ENCODE data around the gene SRRM2. TPM values are rescaled to one million over a fixed set of nuclear protein-coding genes. Genes with fewer than 3 reads are reported as not detected.

The SRRM2 gene
- total RNA-seq, 1 experiment from 2014 or later, result 49.9 TPM

DNA sequence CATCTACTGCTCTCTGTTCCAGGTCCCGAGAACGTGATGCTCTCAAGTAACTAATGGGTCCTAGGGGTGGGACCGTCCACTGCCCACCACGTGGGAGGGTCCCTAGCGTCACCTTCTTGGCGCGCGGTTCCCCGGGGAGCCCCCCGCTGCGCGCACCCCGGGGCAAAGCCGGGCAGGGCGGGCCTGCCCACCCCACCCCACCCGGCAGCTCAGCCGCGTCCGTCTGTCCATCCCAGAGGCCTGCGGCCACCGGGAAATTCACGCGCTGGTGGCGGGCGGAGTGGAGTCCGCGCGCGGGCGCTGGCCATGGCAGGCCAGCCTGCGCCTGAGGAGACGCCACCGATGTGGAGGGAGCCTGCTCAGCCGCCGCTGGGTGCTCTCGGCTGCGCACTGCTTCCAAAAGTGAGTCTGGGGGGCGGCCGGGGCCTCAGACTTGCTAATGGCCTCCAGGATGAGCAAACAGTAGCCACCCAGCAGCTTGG is 46.3 kb downstream of the SRRM2 start:
- DNase-seq (ENCODE audit: low read depth), result no peak

DNA sequence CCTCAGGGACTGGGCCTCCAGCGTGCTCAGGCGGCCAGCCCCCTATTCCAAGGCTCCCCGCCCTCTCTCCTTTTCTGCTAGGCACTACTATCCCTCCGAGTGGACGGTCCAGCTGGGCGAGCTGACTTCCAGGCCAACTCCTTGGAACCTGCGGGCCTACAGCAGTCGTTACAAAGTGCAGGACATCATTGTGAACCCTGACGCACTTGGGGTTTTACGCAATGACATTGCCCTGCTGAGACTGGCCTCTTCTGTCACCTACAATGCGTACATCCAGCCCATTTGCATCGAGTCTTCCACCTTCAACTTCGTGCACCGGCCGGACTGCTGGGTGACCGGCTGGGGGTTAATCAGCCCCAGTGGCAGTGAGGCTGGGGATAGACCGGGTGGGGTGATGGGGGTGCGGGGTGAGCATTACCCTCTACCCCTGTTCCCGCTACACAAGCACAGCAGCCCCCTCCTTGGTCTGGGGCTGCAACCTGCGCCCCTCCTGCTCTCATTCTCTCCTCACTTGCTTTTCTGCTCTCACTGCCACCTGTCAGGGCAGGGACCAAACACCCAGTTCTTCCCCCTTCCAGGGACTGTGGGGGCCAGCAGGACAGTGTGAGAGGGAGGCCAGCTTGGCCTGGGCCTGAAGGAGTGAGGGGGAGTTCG is 46.9 kb downstream of the SRRM2 start:
- DNase-seq (ENCODE audit: low read depth), result no peak

DNA sequence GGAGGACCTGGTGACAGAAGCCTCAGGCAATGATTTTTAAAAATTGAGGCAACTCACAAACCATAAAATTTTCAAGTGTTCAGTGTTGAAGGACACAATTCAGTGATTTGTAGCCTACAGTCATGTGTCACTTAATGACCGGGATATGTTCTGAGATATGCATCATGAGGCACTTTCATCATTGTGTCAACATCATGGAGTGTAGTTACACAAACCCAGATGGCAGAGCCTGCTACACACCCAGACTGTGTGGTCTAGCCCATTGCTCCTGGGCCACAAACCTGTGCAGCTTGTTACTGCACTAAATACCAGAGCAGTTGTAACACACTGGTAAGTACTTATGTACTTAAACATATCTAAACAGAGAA is 47.4 kb downstream of the SRRM2 start:
- DNase-seq (ENCODE audit: low read depth), result no peak

- DNase-seq (ENCODE audit: low read depth), result no peak
Measured at GRCh38 chr16:2803545-2804195, 51.2 kb downstream of the SRRM2 start.

- DNase-seq (ENCODE audit: low read depth), result no peak
Measured at GRCh38 chr16:2804728-2805127, 52.3 kb downstream of the SRRM2 start.

GRCh38 chr16:2806286-2806685 is 53.8 kb downstream of the SRRM2 start:
- no peak for DNase-seq (ENCODE audit: low read depth)

- DNase-seq (ENCODE audit: low read depth), result no peak
Measured at GRCh38 chr16:2808181-2808580, 55.7 kb downstream of the SRRM2 start.

DNA sequence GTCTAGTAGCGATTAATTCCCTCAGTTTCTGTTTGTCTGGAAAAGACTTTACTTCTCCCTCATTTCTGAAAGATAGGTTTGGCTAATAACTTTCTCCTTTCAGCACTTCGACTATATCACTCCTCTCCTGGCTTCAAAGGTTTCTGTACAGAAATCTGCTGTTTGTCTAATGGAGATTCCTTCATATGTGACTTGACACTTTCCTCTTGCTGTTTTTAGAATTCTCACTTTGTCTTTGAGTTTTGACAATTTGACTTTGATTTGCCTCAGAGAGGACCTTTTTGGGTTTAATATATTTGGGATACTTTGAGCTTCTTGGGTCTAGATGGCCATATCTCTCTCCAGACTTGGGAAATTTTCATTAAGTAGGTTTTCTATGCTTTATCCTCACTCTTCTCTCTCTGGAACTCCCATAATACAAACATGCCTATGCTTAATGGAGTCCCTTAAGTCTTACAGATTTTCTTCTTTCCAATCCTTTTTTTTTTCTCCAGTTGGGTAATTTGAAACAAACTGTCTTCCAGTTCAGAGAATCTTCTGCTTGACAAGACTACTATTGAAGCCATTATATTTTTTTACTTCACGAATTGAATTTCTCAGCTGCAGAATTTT is 56.8 kb downstream of the SRRM2 start:
- DNase-seq (ENCODE audit: low read depth), result no peak

DNA sequence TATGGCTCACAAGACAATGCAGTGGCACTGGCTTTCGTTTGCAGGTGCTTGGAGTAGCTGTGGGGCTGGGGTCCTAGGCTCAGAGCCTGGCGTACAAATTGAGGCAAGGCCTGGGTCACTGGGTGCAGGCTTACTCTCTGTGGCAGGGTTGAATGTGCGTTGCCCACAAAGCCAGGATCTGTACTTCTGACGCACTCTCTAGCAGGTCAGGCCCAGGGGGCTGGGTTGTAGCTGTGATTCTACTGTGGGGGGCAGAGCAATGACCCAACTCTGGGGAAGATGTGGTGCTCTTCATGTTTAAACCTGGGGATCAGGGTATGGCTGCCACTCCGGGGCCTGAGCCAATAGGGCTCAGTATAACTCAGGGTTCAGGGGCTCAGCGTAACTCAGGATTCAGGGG is 58.2 kb downstream of the SRRM2 start:
- no peak for DNase-seq (ENCODE audit: low read depth)

GRCh38 chr16:2811703-2812471 is 59.4 kb downstream of the SRRM2 start:
- no peak for DNase-seq (ENCODE audit: low read depth)

DNA sequence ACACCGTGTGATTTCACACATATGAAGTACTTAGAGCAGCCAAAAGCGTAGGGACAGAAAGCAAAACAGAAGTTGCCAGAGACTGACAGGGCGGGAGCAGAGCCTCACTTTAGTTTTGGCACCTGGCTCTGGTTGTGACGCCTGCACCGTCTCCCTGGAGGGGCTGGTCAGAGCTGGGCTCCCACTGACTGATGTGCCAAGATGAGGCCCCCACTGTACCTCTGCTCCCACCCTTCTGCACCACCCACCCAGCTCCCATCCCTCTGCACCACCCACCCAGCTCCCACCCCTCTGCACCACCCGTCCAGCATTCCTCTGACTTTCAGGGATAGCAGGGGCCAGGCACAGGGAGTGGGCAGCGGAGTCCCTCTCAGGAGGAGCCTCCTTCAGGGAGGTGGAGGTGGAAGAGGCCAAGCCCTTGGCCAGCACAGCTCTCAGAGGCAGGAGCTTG is 61.4 kb downstream of the SRRM2 start:
- no peak for DNase-seq (ENCODE audit: low read depth)

DNA sequence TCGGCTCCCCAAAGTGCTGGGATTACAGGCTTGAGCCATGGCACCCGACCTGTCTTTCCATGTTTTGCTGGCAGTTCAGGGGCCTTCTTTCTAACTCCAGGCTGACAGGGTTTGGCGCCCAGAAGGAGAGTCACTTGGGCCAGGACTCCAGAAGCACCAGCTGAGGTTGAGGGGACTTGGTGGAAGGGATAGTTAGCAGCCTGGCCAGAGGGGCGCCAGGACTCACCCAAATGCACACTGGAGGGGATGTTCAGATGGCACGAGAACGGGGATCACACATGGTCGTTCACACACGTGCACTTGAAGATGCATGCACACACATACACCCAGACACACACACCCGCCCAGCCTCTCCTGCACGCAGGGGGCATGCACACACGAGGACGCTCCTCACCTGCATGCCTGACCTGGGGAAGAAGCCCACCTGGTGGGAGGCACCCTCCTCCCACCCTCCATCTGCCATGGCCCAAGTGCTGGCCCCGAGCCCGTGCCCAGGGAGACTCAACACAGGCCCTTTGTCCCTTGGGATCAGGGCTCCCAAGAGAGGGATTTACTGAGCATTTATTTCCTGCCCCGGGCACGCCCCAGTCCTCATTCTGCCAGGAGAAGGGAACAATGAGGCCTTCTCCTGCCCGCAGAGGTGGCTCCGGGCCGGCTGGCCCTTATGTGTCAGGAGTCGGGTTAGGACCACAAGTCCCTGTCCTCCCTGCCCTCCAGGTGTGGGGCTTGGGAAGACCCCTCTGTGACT is 62.3 kb downstream of the SRRM2 start:
- no peak for DNase-seq (ENCODE audit: low read depth)

GRCh38 chr16:2815299-2815771 is 62.9 kb downstream of the SRRM2 start:
- DNase-seq (ENCODE audit: low read depth), result no peak

DNA sequence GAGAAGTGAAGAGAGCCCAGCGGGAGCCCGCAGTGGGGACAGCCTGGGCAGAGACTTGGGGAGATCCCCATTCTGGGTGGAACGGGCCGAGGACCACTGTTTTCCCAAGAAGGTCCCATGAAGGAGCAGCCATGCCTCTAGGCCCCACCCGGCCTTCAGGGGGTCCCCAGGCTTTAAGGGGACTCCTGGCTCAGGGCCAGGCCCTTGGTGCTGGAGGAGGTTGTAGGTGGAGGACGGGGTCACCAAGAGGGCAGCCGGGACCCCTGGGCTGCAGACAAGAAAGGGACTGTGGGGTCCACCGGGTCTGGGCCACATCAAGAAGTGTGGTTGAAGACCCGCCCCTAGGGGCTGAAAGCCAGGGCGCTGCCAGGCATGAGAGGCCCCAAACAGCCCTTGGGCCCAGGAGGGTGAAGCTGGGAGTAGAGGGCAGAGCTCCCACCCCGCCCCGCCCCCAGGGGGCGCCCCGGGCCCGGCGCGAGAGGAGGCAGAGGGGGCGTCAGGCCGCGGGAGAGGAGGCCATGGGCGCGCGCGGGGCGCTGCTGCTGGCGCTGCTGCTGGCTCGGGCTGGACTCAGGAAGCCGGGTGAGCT is 64.4 kb downstream of the SRRM2 start, which contains the start of gene PRSS21:
Gene PRSS21 (plus strand): TSS at position 487 of the 589 bp plus-strand sequence. CDS start 32 bp downstream, at position 519.
- DNase-seq (ENCODE audit: low read depth), result no peak

DNA sequence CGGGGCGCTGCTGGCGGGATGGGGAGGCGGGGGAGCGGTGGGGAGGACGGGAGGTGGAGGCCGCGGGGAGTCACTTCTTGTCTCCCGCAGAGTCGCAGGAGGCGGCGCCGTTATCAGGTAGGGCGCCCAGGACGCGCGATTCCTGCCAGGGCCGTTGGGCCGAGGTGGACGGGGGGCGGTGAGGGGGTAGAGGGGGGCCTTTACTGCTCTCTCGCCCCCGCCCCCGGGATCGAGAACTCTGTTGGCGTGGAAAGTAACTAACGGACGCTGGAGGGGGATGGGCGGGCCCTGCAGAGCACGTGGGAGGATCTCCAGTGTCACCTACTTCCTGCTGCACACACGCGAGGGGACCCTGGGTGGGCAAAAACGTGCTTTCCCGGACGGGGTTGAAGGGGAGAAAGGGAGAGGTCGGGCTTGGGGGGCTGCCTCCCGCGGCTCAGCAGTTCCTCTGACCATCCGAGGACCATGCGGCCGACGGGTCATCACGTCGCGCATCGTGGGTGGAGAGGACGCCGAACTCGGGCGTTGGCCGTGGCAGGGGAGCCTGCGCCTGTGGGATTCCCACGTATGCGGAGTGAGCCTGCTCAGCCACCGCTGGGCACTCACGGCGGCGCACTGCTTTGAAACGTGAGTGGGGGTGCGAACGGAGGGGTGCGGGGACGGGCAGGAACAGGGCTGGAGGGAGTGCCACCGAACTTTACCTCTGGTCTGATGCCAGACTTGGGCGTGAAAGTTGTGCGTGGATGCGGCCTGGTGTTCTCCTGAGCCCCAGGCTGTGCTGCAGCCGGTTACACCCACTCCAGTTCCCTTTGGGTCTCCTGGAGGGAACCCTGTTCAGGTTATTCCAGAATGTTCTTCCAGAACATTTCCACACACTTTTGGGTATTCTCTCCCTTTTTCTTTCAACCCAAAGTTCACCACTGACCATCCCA is 65.2 kb downstream of the SRRM2 start:
- no peak for DNase-seq (ENCODE audit: low read depth)

DNA sequence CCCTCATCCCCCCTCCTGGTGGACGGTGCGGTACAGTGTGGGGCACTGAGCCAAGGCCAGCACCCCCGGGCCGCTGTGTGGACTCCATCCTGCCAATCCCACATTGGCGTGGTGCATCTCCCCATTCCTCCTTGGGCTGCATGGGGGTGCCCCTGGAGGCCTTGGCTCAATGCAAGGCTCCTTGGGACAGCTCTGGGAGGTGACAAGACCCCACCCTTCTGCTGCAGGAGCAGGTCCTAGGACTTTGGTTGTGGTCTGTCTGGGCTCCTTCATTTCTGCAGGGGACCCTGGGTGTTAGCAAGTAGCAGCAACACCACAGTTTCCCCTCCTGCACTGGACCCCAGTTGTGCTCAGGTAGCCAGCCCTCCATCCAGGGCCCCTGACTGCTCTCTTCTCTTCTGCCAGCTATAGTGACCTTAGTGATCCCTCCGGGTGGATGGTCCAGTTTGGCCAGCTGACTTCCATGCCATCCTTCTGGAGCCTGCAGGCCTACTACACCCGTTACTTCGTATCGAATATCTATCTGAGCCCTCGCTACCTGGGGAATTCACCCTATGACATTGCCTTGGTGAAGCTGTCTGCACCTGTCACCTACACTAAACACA is 65.9 kb downstream of the SRRM2 start:
- DNase-seq (ENCODE audit: low read depth), result no peak

DNA sequence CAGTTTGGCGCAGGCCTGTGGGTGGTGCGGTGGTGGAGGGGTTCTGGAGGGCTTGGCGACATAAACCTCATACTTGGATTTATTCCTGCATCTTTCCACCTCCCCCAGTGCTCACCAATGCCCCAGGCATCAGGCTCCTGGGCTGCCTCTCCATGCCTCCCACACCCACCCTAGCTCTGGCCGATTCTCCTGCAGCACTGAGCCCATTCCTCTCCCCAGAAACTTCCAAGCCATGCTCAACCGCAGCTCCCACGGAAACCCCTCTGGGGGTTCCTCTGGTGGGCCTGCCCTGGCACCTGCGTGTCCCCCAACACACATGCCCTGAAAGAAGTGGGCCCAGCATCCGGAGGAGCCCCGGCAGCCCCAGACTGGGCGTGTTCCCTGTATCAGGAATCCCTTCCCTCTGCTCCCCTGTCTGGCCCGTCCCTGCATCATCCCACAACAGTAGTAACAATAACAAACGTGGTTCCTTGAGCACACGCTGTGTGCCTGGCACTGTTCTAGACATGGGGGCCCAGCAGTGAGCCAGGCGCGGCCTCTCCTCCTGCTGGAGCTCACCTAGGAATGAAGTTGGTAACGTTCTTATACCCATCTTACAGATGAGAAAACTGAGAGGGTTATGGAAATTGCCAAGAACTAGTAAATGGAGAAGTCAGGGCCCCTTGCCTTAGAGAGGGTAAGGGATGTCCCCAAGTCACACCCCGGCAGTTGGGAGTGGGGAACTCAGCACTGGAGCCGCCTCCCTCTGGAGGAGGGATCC is 66.9 kb downstream of the SRRM2 start:
- DNase-seq (ENCODE audit: low read depth), result no peak

DNA sequence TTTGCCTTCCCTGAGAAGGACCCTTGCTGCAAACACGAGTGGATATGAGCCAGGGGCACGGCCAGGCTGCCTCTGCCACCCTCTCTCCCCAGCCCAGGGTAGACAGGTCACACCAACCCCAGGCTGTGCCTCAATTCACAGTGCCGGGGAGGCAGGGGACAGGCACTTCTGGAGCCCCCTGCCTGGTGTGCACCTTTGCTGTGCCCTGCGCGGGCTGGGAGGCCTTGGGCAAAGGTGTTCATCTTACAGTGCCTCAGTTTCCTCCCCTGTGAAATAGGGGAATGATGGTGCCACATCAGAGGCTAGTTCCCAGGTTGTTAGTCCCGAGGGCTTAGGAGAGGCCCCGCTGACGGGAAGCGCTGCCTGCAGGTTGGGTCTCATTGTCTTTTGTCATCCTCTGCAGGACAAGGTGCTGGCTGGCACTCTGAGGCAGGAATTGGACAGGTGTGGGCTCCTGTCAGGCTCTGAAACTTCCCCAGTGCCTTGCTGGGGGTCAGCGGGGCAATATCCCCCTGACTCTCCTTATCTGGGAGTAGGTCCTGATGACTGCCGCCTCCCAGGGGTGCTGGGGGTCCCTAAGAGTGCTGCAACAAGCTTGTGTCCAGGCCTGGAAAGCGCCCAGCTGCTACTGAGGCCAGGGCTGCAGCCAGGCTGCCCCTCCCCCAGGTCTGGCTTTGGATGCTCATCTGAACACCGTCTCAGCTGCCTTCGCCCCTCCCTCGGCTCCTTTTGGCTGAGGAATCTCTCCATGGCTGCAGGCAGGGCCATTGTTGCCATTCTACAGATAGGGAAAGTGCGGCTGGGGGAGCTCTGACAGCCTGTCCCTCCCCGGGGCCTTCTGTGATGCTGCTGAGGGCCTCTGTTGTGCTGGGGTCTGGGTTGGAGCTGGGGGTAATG is 67.7 kb downstream of the SRRM2 start:
- DNase-seq (ENCODE audit: low read depth), result no peak
